ENCODE data around the gene IL20RB.
"Not testable (repeated sequence)": the region's sequence is repeated elsewhere in the genome, so short reads cannot be mapped to it uniquely, and the experiment has no call there.

IL20RB gene

GRCh38 chr3:137012097-137012501 is 54.3 kb downstream of the IL20RB start:
- Mint-ChIP-seq H3K4me1 (peaks cover 5 to 10% of the 10 kb centered on the region in 2 donors), H3K27me3 (peaks cover 0 to 4% of the 10 kb centered on the region in 2 donors), H3K27ac (no peak overlapping the region), H3K36me3 (peaks cover 2 to 18% of the 10 kb centered on the region in 2 donors), H3K4me3 (no peak overlapping the region), H3K9me3 (no peaks in the 10 kb centered on the region)
- no peak for ATAC-seq (replicated peaks)
- DNase-seq, result no peak

GRCh38 chr3:137013951-137014688 is 56.3 kb downstream of the IL20RB start:
- peak; percentile 60 for DNase-seq
- no peaks in the 10 kb centered on the region for H3K9me3 Mint-ChIP-seq
- H3K4me3 Mint-ChIP-seq, result peak overlapping the region; percentile 68 to 86
- H3K4me1 Mint-ChIP-seq, result peaks cover 5 to 10% of the 10 kb centered on the region in 2 donors
- peak; percentile 88 to 91 for ATAC-seq (replicated peaks)
- H3K27ac Mint-ChIP-seq, result no peak overlapping the region
- H3K36me3 Mint-ChIP-seq, result peaks cover 2 to 15% of the 10 kb centered on the region in 2 donors
- peaks cover 0 to 4% of the 10 kb centered on the region in 2 donors for H3K27me3 Mint-ChIP-seq

GRCh38 chr3:137017316-137017715 is 59.5 kb downstream of the IL20RB start:
- Mint-ChIP-seq H3K4me1 (peaks cover 5 to 10% of the 10 kb centered on the region in 2 donors), H3K27me3 (peaks cover 9 to 12% of the 10 kb centered on the region in 2 donors)
- not testable (repeated sequence) for ATAC-seq (replicated peaks); H3K9me3 Mint-ChIP-seq; DNase-seq; H3K36me3 Mint-ChIP-seq; H3K4me3 Mint-ChIP-seq; H3K27ac Mint-ChIP-seq

GRCh38 chr3:137020315-137020714 is 62.5 kb downstream of the IL20RB start:
- H3K27me3 Mint-ChIP-seq, result peaks cover 15 to 17% of the 10 kb centered on the region in 2 donors
- ATAC-seq (replicated peaks) (no peak), DNase-seq (no peak)
- H3K27ac Mint-ChIP-seq, result no peak overlapping the region
- H3K4me3 Mint-ChIP-seq, result no peak overlapping the region
- H3K9me3 Mint-ChIP-seq, result no peaks in the 10 kb centered on the region
- H3K36me3 Mint-ChIP-seq, result no peaks in the 10 kb centered on the region
- H3K4me1 Mint-ChIP-seq, result no peaks in the 10 kb centered on the region

- no peaks in the 10 kb centered on the region for H3K36me3 Mint-ChIP-seq
- no peaks in the 10 kb centered on the region for H3K9me3 Mint-ChIP-seq
- H3K27me3 Mint-ChIP-seq, result peaks cover 19 to 20% of the 10 kb centered on the region in 2 donors
- H3K4me1 Mint-ChIP-seq, result no peaks in the 10 kb centered on the region
- H3K4me3 Mint-ChIP-seq, result no peak overlapping the region
- ATAC-seq (replicated peaks), result no peak
- no peak for DNase-seq
- H3K27ac Mint-ChIP-seq, result no peak overlapping the region
Measured at GRCh38 chr3:137020888-137021287, 63.1 kb downstream of the IL20RB start.

GRCh38 chr3:137024348-137024747 is 66.6 kb downstream of the IL20RB start:
- no peaks in the 10 kb centered on the region for H3K9me3 Mint-ChIP-seq
- no peaks in the 10 kb centered on the region for H3K36me3 Mint-ChIP-seq
- no peak overlapping the region for H3K27ac Mint-ChIP-seq
- H3K4me3 Mint-ChIP-seq, result no peak overlapping the region
- H3K27me3 Mint-ChIP-seq, result peaks cover 20 to 25% of the 10 kb centered on the region in 2 donors
- ATAC-seq (replicated peaks) (no peak), DNase-seq (no peak)
- no peaks in the 10 kb centered on the region for H3K4me1 Mint-ChIP-seq

- Mint-ChIP-seq H3K27ac (no peak overlapping the region), H3K27me3 (peaks cover 22 to 29% of the 10 kb centered on the region in 2 donors), H3K4me1 (no peaks in the 10 kb centered on the region), H3K4me3 (no peak overlapping the region), H3K36me3 (no peaks in the 10 kb centered on the region), H3K9me3 (no peaks in the 10 kb centered on the region)
- no peak for ATAC-seq (replicated peaks)
- no peak for DNase-seq
Measured at GRCh38 chr3:137026701-137027100, 68.9 kb downstream of the IL20RB start.

- peaks cover 10% of the 10 kb centered on the region in 2 donors for H3K4me1 Mint-ChIP-seq
- no peaks in the 10 kb centered on the region for H3K9me3 Mint-ChIP-seq
- peak overlapping the region; percentile 78 to 79 for H3K4me3 Mint-ChIP-seq
- DNase-seq (peak; percentile 62), ATAC-seq (replicated peaks) (peak; percentile 77 to 84)
- no peaks in the 10 kb centered on the region for H3K36me3 Mint-ChIP-seq
- H3K27ac Mint-ChIP-seq, result no peak overlapping the region
- peaks cover 36 to 41% of the 10 kb centered on the region in 2 donors for H3K27me3 Mint-ChIP-seq
Measured at GRCh38 chr3:137032465-137033120, 74.8 kb downstream of the IL20RB start.

- ATAC-seq (replicated peaks) (peak; percentile 42 to 53), DNase-seq (no peak)
- Mint-ChIP-seq H3K9me3 (no peaks in the 10 kb centered on the region), H3K27ac (no peak overlapping the region), H3K4me3 (no peak overlapping the region), H3K4me1 (peaks cover 10 to 11% of the 10 kb centered on the region in 2 donors), H3K27me3 (peaks cover 32 to 35% of the 10 kb centered on the region in 2 donors), H3K36me3 (no peaks in the 10 kb centered on the region)
Measured at GRCh38 chr3:137035631-137036030, 77.8 kb downstream of the IL20RB start.

GRCh38 chr3:137039570-137039969 is 81.8 kb downstream of the IL20RB start:
- Mint-ChIP-seq H3K36me3 (no peaks in the 10 kb centered on the region), H3K4me3 (no peak overlapping the region), H3K27ac (no peak overlapping the region), H3K4me1 (peaks cover 0 to 2% of the 10 kb centered on the region in 2 donors), H3K27me3 (peaks cover 10 to 16% of the 10 kb centered on the region in 2 donors), H3K9me3 (no peaks in the 10 kb centered on the region)
- no peak for ATAC-seq (replicated peaks)
- no peak for DNase-seq

GRCh38 chr3:137041251-137041650 is 83.5 kb downstream of the IL20RB start:
- Mint-ChIP-seq H3K36me3 (no peaks in the 10 kb centered on the region), H3K9me3 (no peaks in the 10 kb centered on the region), H3K27ac (no peak overlapping the region), H3K4me1 (peaks cover 0 to 2% of the 10 kb centered on the region in 2 donors), H3K27me3 (peaks cover 10 to 21% of the 10 kb centered on the region in 2 donors), H3K4me3 (no peak overlapping the region)
- no peak for ATAC-seq (replicated peaks)
- DNase-seq, result no peak

- no peaks in the 10 kb centered on the region for H3K9me3 Mint-ChIP-seq
- no peak overlapping the region for H3K4me3 Mint-ChIP-seq
- DNase-seq (no peak), ATAC-seq (replicated peaks) (no peak)
- H3K27ac Mint-ChIP-seq, result no peak overlapping the region
- H3K36me3 Mint-ChIP-seq, result no peaks in the 10 kb centered on the region
- peaks cover 0 to 2% of the 10 kb centered on the region in 2 donors for H3K4me1 Mint-ChIP-seq
- peaks cover 12 to 25% of the 10 kb centered on the region in 2 donors for H3K27me3 Mint-ChIP-seq
Measured at GRCh38 chr3:137041686-137042085, 83.9 kb downstream of the IL20RB start.

- no peaks in the 10 kb centered on the region for H3K9me3 Mint-ChIP-seq
- H3K4me3 Mint-ChIP-seq, result no peak overlapping the region
- no peak for DNase-seq
- no peaks in the 10 kb centered on the region for H3K36me3 Mint-ChIP-seq
- no peak overlapping the region for H3K27ac Mint-ChIP-seq
- H3K27me3 Mint-ChIP-seq, result peaks cover 17 to 25% of the 10 kb centered on the region in 2 donors
- H3K4me1 Mint-ChIP-seq, result no peaks in the 10 kb centered on the region
- no peak for ATAC-seq (replicated peaks)
Measured at GRCh38 chr3:137046747-137047146, 89.0 kb downstream of the IL20RB start.

- H3K27ac Mint-ChIP-seq, result no peak overlapping the region
- no peaks in the 10 kb centered on the region for H3K9me3 Mint-ChIP-seq
- no peak for DNase-seq
Measured at GRCh38 chr3:137047240-137047639, 89.5 kb downstream of the IL20RB start.

GRCh38 chr3:137050281-137050680 is 92.5 kb downstream of the IL20RB start:
- H3K27me3 Mint-ChIP-seq, result peaks cover 10 to 11% of the 10 kb centered on the region in 2 donors
- no peak for ATAC-seq (replicated peaks)
- no peaks in the 10 kb centered on the region for H3K9me3 Mint-ChIP-seq

More at GRCh38 chr3:137047240-137047639, 89.5 kb downstream of the IL20RB start:
- no peak overlapping the region for H3K4me3 Mint-ChIP-seq
- H3K27me3 Mint-ChIP-seq, result peaks cover 17 to 25% of the 10 kb centered on the region in 2 donors
- no peaks in the 10 kb centered on the region for H3K36me3 Mint-ChIP-seq
- ATAC-seq (replicated peaks), result no peak
- no peaks in the 10 kb centered on the region for H3K4me1 Mint-ChIP-seq

More at GRCh38 chr3:137050281-137050680, 92.5 kb downstream of the IL20RB start:
- no peak overlapping the region for H3K27ac Mint-ChIP-seq
- no peak overlapping the region for H3K4me3 Mint-ChIP-seq
- no peaks in the 10 kb centered on the region for H3K4me1 Mint-ChIP-seq
- no peaks in the 10 kb centered on the region for H3K36me3 Mint-ChIP-seq
- DNase-seq, result no peak

Data from stimulated activated naive B cell treated with anti-CD40 and anti-IgM and Interleukin-4, amounts not matched to agents 10 μg/mL and 1 μg/mL and 100 μg/mL, for 72 hours (primary cell).